Measurements from ENCODE around the gene HABP4. TPM values are rescaled to one million over a fixed set of nuclear protein-coding genes. Genes with fewer than 3 reads are reported as not detected.

Gene HABP4
- total RNA-seq, 1 experiment from 2014 or later = 9.8 TPM

- Mint-ChIP-seq H3K4me1 (no peaks in the 10 kb centered on the region), H3K4me3 (no peak overlapping the region), H3K36me3 (peaks cover 73% of the 10 kb centered on the region), H3K27ac (no peak overlapping the region), H3K27me3 (ENCODE audit: low read depth) (no peaks in the 10 kb centered on the region), H3K9me3 (no peaks in the 10 kb centered on the region)
- POLR2A ChIA-PET = no interaction called here
- ATAC-seq (no peak), DNase-seq (ENCODE audit: low spot score) (no peak)
- CTCF ChIA-PET = no interaction called here
- TF ChIP-seq ESRRA (CRISPR knock-in tag; IDR thresholded peaks at IDR 0.05; ENCODE audit: borderline replicate concordance) = no peak
- no peak for TF ChIP-seq HMGXB4 (CRISPR knock-in tag; IDR thresholded peaks at IDR 0.05)
- TF ChIP-seq ZNF121 (CRISPR knock-in tag; IDR thresholded peaks at IDR 0.05) = no peak
- no peak for TF ChIP-seq IRF2 (CRISPR knock-in tag; IDR thresholded peaks at IDR 0.05; ENCODE audit: borderline replicate concordance, low read depth)
Measured at GRCh38 chr9:96524045-96524444, 74.1 kb downstream of the HABP4 start.

GRCh38 chr9:96524764-96525163, 74.8 kb downstream of the HABP4 start:
- Mint-ChIP-seq H3K4me1 (no peaks in the 10 kb centered on the region), H3K9me3 (no peaks in the 10 kb centered on the region), H3K4me3 (no peak overlapping the region), H3K36me3 (peaks cover 70% of the 10 kb centered on the region), H3K27me3 (ENCODE audit: low read depth) (no peaks in the 10 kb centered on the region), H3K27ac (no peak overlapping the region)
- CTCF ChIA-PET = no interaction called here
- no peak for ATAC-seq
- TF ChIP-seq SMAD3 (CRISPR knock-in tag; IDR thresholded peaks at IDR 0.05; ENCODE audit: borderline replicate concordance) (no peak), CREM (CRISPR knock-in tag; IDR thresholded peaks at IDR 0.05) (no peak), ZBTB43 (CRISPR knock-in tag; IDR thresholded peaks at IDR 0.05) (no peak), FOXP4 (CRISPR knock-in tag; IDR thresholded peaks at IDR 0.05) (no peak), NFATC4 (CRISPR knock-in tag; IDR thresholded peaks at IDR 0.05) (no peak), TEAD4 (CRISPR knock-in tag; IDR thresholded peaks at IDR 0.05) (no peak), CBFB (CRISPR knock-in tag; IDR thresholded peaks at IDR 0.05; ENCODE audit: low read depth) (no peak), MXD4 (CRISPR knock-in tag; IDR thresholded peaks at IDR 0.05; ENCODE audit: borderline replicate concordance) (no peak), JAZF1 (CRISPR knock-in tag; IDR thresholded peaks at IDR 0.05) (no peak), ATF3 (CRISPR knock-in tag; conservative IDR thresholded peaks at IDR 0.05) (no peak)
- POLR2A ChIA-PET = no interaction called here
- DNase-seq (ENCODE audit: low spot score) = no peak

- TF ChIP-seq KAT7 (CRISPR knock-in tag; IDR thresholded peaks at IDR 0.05; ENCODE audit: borderline replicate concordance) (no peak), NR2C2 (CRISPR knock-in tag; IDR thresholded peaks at IDR 0.05) (no peak), ZNF317 (CRISPR knock-in tag; IDR thresholded peaks at IDR 0.05; ENCODE audit: borderline replicate concordance, low read depth) (no peak; the same call in 1 of the 2 replicates), IRF1 (CRISPR knock-in tag; IDR thresholded peaks at IDR 0.05) (no peak), GRHL2 (CRISPR knock-in tag; IDR thresholded peaks at IDR 0.05; ENCODE audit: insufficient replicate concordance, severe bottlenecking) (no peak), ATF6 (CRISPR knock-in tag; IDR thresholded peaks at IDR 0.05) (no peak), ZSCAN18 (CRISPR knock-in tag; IDR thresholded peaks at IDR 0.05) (no peak), PREB (CRISPR knock-in tag; IDR thresholded peaks at IDR 0.05; ENCODE audit: borderline replicate concordance) (no peak), JAZF1 (CRISPR knock-in tag; IDR thresholded peaks at IDR 0.05) (no peak)
- ATAC-seq = no peak
- CTCF ChIA-PET = no interaction called here
- Mint-ChIP-seq H3K36me3 (peaks cover 48% of the 10 kb centered on the region), H3K9me3 (no peaks in the 10 kb centered on the region), H3K27me3 (ENCODE audit: low read depth) (no peaks in the 10 kb centered on the region), H3K4me1 (no peaks in the 10 kb centered on the region), H3K27ac (no peak overlapping the region), H3K4me3 (no peak overlapping the region)
- DNase-seq (ENCODE audit: low spot score) = no peak
- POLR2A ChIA-PET = no interaction called here
Measured at GRCh38 chr9:96532173-96532572, 82.2 kb downstream of the HABP4 start.
